Right atrium auricular region (tissue), 2 donors: ENCODE data around the gene KRTAP6-2. TPM values are rescaled to one million over a fixed set of nuclear protein-coding genes. Genes with fewer than 3 reads are reported as not detected.

Source experiments
- DNase-seq: peaks from one replicate; pipeline ENCODE4 v3.0.0-alpha.2; 2019; ENCODE audit warnings: low spot score
- H3K27ac ChIP-seq, 2 donors: fragments of 200-600 bp; sonication (generic); 1 replicate in 1 of 2; 2 replicates in 1 of 2; pipeline ENCODE4 v1.5.1; 2016 to 2019
- H3K27me3 ChIP-seq, 2 donors: fragments of 200-600 bp; sonication (generic); one replicate each; pipeline versions ENCODE4 v1.5.1 to v1.6.0; 2017 to 2019
- H3K36me3 ChIP-seq: fragments of 200-600 bp; sonication (generic); one replicate; pipeline ENCODE4 v1.5.1; 2016
- H3K4me1 ChIP-seq, 2 donors: fragments of 200-600 bp; sonication (generic); one replicate each; pipeline versions ENCODE4 v1.5.1 to v1.6.0; 2017 to 2019
- H3K4me3 ChIP-seq, 2 donors: fragments of 200-600 bp; sonication (generic); 1 replicate in 1 of 2; 2 replicates in 1 of 2; pipeline ENCODE4 v1.5.1; 2017 to 2019; ENCODE audit warnings: mild to moderate bottlenecking in 1 of 2, moderate library complexity in 1 of 2
- H3K9me3 ChIP-seq, 2 donors: fragments of 200-600 bp; sonication (generic); one replicate each; pipeline ENCODE4 v1.5.1; 2019
- CTCF ChIP-seq, 2 donors: fragments of 200-600 bp; sonication (generic); IDR thresholded peaks; one replicate each; pipeline ENCODE4 v1.5.1; 2019; ENCODE audit warnings: antibody characterized with exemption in 2 of 2
- total RNA-seq, 2 donors: library from RNA; depleted of rRNA; stranded (reverse); fragments of >200 nt; gene quantifications; one replicate each; pipeline ENCODE4 v1.1.0, GENCODE V29; 2016

KRTAP6-2 gene
- total RNA-seq, 2 donors from 2014 or later, result not detected

GRCh38 chr21:30628109-30628508 lies 29.4 kb upstream of the KRTAP6-2 start:
- TF ChIP-seq CTCF (IDR thresholded peaks at IDR 0.05), result no peak
- no peak overlapping the region for H3K27ac ChIP-seq
- DNase-seq, result no peak
- no peaks in the 10 kb centered on the region for H3K36me3 ChIP-seq
- no peaks in the 10 kb centered on the region for H3K27me3 ChIP-seq
- H3K9me3 ChIP-seq, result no peaks in the 10 kb centered on the region
- H3K4me1 ChIP-seq, result no peaks in the 10 kb centered on the region
- no peak overlapping the region for H3K4me3 ChIP-seq

- no peak for TF ChIP-seq CTCF (IDR thresholded peaks at IDR 0.05)
- Histone ChIP-seq H3K4me3 (no peak overlapping the region), H3K36me3 (no peaks in the 10 kb centered on the region), H3K27me3 (no peaks in the 10 kb centered on the region), H3K9me3 (no peaks in the 10 kb centered on the region), H3K27ac (no peak overlapping the region), H3K4me1 (no peaks in the 10 kb centered on the region)
- DNase-seq, result no peak
Measured at GRCh38 chr21:30625449-30626165, 26.9 kb upstream of the KRTAP6-2 start.

- Histone ChIP-seq H3K4me1 (no peaks in the 10 kb centered on the region), H3K9me3 (no peaks in the 10 kb centered on the region), H3K27ac (no peak overlapping the region), H3K4me3 (no peak overlapping the region), H3K27me3 (no peaks in the 10 kb centered on the region), H3K36me3 (no peaks in the 10 kb centered on the region)
- DNase-seq, result no peak
- TF ChIP-seq CTCF (IDR thresholded peaks at IDR 0.05), result no peak
Measured at GRCh38 chr21:30623362-30623761, 24.7 kb upstream of the KRTAP6-2 start.

GRCh38 chr21:30620522-30620921 lies 21.8 kb upstream of the KRTAP6-2 start, which contains the start of gene KRTAP20-4:
Gene KRTAP20-4, plus strand, starts transcription at chr21:30620627.
- TF ChIP-seq CTCF (IDR thresholded peaks at IDR 0.05), result no peak
- Histone ChIP-seq H3K36me3 (no peaks in the 10 kb centered on the region), H3K9me3 (no peaks in the 10 kb centered on the region), H3K27me3 (no peaks in the 10 kb centered on the region), H3K4me3 (no peak within 1 kb of the TSS), H3K27ac (no peak within 1 kb of the TSS), H3K4me1 (no peaks in the 10 kb centered on the region)
- DNase-seq, result no peak

GRCh38 chr21:30620080-30620479 lies 21.4 kb upstream of the KRTAP6-2 start:
- Histone ChIP-seq H3K27me3 (no peaks in the 10 kb centered on the region), H3K36me3 (no peaks in the 10 kb centered on the region), H3K4me3 (no peak overlapping the region), H3K9me3 (no peaks in the 10 kb centered on the region), H3K4me1 (no peaks in the 10 kb centered on the region), H3K27ac (no peak overlapping the region)
- no peak for TF ChIP-seq CTCF (IDR thresholded peaks at IDR 0.05)
- no peak for DNase-seq

- no peaks in the 10 kb centered on the region for H3K36me3 ChIP-seq
- H3K4me3 ChIP-seq, result no peak within 1 kb of the TSS
- no peak for DNase-seq
- H3K27ac ChIP-seq, result no peak within 1 kb of the TSS
- H3K9me3 ChIP-seq, result no peaks in the 10 kb centered on the region
- H3K27me3 ChIP-seq, result no peaks in the 10 kb centered on the region
- TF ChIP-seq CTCF (IDR thresholded peaks at IDR 0.05), result no peak
- H3K4me1 ChIP-seq, result no peaks in the 10 kb centered on the region
Measured at GRCh38 chr21:30616125-30616524, 17.4 kb upstream of the KRTAP6-2 start, which contains the start of gene KRTAP20-1. Gene KRTAP20-1, plus strand, starts transcription at chr21:30616425. Its CDS starts 30 bp downstream, at chr21:30616455.
